Measurements from ENCODE around the gene AIFM3. TPM values are rescaled to one million over a fixed set of nuclear protein-coding genes. Genes with fewer than 3 reads are reported as not detected.
"Not testable (repeated sequence)": the region's sequence is repeated elsewhere in the genome, so short reads cannot be mapped to it uniquely, and the experiment has no call there.

AIFM3 gene
- total RNA-seq, 1 donor from 2014 or later: 0.36 TPM

DNA sequence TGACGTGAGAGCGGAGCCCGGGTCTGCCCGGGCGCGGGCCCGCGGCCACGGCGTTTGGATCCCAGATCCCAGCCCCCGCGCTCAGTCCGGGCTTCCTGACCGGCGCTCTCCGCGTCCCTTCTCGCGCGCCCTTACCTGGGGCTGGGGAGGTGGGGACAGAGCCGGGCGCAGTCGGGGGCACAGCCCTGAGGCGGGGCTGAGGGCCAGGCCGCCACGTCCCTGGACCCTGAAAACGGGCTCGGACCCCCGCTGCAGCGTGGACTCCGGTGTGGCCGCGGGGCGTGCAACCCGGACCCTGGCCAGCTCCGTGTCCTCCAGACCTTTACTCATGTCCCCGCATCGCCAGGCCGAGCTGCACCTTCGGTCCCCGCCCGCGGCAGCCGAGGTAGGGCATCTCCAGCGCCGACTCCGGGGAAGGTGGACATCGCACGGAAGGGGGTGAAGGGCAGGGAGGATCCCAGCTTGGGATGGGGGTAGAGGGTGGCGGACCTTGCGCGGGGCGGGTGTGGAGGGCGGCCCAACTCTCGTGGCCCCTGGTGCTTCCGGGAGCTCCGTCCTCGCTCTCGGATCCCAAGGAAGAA lies 9.9 kb upstream of the AIFM3 start:
- intact Hi-C loops (cut with micrococcal nuclease): loop anchor here (10.0 kb wide), 1 partner anchor 72 kb away; no protein-coding TSS in a partner anchor

DNA sequence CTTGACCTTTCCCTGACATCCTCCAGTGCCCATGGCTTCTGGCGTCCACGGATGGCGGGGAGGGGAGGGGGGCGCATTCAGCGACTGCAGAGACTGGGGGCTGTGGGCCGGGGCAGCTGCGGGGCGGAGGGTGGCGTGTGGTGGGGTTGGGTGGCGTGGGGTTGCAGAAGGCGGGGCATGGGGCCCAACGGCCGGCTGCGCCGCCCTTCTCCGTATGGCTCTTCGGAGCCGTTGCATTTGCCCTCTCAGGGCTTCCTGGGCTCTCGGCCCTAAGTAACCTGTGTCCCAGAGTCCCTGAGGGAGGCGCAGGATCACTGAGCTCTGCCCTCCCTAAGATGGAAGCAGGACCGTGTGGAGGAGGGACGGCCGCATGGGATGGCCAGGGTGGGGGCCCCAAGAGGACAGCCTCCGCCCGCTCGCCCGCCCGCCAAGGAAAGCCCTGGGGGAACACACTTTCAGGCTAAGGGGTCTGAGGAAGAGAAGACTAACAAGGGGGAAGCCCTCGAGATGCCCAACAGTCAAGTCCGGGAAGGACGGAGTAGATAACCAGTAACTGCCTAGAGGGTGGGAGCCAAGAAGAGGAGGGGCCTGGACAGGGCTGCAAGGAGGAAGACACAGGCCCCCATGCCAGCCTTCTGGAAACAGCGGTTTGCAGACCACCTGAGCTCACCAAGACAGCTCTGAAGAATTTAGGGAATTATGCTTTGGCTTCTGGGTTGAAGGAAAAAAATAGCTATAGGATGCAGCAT lies 9.2 kb upstream of the AIFM3 start:
- intact Hi-C loops (cut with micrococcal nuclease): loop anchor here (10.0 kb wide), 1 partner anchor 73 kb away; no protein-coding TSS in a partner anchor

DNA sequence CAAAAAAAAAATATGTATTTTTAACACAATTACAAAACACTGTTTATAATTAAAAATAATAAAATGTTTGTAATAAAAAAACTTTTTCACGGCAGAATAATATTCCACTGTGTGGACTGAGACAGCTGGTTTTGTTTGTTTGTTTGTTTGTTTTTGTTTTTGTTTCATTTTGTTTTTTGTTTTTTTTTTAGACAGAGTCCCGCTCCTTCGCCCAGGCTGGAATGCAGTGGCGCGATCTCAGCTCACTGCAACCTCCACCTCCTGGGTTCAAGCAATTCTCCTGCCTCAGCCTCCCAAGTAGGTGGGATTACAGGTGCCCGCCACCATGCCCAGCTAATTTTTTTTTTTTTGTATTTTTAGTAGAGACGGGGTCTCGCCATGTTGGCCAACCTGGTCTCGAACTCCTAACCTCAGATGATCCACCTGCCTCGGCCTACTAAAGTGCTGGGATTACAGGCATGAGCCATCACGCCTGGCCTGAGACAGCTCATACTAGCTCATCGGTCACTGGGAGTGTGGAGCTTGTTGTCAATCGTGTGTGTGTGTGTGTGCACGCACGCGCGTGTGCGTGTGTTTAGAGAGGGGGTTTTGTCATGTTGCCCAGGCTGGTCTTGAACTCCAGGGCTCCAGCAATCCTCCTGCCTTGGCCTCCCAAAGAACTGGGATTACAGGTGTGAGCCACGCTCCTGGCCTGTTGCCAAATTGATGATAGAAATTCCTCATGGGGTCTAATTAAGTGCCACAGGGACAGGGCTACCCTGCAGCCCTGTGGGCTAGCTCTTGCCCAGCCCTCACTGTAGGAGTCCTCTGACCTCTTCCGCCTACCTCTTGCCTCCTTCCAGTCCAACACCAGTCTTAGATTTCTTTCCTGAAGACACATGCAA lies 7.2 kb upstream of the AIFM3 start:
- intact Hi-C loops (cut with micrococcal nuclease): loop anchor here (10.0 kb wide), 1 partner anchor 75 kb away; no protein-coding TSS in a partner anchor

DNA sequence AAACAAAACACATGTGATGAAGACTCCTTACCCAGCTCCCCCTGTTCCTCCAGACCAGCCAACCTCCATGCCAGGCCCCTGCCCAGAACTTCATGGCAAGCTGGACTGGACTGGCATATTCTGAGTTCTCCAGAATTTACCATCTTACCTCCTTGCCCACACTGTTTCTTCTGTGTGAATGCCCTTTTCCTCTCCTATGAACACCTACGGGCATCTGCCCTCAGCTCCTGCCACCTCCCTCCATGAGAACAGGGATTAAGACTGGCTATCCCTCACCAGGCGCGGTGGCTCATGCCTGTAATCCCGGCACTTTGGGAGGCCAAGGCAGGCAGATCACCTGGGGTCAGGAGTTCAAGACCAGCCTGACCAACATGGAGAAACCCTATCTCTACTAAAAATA lies 6.4 kb upstream of the AIFM3 start:
- intact Hi-C loops (cut with micrococcal nuclease): no loop called here

DNA sequence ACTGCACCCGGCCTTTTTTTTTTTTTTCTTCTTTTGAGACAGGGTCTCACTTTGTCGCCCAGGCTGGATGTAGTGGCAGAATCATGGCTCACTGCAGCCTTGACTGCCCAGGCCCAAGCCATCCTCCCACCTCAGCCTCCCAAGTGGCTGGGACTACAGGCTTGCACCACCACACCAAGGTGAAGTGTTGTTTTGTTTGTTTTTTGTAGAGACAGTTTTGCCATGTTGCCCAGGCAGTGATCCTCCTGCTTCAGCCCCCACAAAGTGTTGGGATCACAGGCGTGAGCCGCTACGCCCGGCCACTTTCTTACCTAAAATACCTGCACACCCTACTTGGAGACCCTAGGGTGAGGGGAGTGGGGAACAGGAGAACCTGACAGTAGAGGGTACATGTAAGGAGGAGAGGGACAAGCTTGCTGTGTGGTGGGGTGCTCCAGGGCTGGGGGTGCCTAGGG lies 4.5 kb upstream of the AIFM3 start:
- intact Hi-C loops (cut with micrococcal nuclease): no loop called here

DNA sequence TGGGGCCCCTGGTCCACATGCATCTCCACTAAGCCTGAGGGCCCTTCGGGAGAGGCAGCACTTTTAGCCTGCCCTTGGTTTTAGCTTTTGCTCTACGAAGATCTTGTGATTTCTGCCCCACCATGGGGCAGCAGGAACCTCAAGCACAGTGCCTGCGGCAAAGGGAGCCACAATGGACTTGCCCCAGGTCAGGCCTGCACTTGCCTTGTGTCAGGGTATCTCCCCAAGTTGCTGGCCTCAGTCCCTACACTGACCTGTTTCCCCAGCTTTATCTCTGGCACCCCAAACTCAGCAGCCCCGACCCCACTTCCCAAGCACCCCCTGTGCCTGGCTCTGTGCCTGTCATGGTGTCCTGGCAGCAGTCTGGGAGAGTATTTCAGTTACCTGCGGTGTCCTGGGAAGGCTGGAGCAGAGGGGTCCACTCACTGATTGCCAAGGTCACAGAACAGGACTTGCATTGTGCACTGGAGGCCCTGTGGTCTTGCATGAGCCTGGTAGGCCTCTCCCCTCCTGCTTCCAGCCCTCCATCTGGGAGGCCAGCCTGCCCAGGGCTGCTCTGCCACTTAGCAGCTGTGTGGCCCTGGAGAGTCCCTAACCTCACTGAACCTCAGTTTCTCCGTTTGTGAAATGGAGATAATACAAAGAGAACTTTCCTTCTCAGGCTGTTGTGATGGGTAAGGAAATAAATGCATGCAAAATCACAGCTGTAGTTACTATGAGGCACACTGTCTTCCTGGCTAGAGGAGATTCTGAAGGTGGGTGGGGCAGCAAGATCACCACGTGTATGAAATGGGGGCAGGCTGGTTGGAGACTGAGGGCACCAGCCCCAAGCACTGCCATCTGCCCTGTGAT lies 3.6 kb upstream of the AIFM3 start:
- intact Hi-C loops (cut with micrococcal nuclease): no loop called here

DNA sequence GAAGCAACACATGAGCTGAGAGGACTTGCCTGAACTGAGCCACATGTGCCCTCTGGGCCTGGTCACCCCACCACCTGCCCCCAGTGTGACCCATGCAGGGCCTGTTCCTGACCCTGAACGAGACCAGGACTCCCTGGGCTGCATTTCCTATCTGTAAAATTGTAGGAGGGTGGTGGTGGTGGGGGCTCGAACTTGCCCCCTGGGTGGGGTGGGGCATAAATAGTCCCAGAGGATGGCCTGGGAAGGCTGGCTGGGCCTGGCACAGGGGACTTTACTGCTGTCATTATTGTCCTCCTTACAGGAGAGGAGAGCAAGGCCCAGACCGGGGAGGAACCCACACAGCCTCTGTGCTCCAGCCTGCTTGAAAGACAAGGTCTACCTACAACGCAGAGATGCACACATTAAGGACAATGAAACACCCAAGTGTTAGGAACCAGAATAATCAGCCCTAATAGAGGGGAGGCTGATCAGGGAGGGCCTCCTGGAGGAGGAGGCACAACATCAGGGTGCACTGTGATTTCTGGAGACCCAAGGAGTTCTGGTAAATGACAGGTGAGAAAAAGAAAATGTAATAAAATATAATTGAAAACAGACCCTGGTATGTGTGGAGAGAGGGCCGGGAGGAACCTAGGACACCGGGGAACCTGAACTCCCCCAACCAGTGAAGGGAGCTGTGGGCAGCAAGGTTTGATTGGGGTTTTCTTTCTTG lies 2.8 kb upstream of the AIFM3 start:
- intact Hi-C loops (cut with micrococcal nuclease): no loop called here

DNA sequence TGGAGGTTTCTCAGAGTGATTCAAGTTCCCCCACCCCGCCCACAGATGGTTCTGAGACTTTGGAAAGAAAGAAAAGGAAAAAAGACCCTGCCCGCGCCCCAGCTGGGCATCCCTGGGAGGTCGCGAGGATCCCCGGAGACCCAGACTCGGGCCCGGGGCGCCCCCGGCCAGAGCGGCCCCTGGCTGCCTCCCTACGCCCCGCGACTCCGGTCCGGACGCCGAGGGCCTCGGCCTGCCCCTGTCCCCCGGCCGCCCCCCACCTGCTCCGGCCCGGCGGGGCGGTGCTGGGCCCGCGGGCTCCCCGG lies 2.3 kb upstream of the AIFM3 start:
- intact Hi-C loops (cut with micrococcal nuclease): no loop called here

DNA sequence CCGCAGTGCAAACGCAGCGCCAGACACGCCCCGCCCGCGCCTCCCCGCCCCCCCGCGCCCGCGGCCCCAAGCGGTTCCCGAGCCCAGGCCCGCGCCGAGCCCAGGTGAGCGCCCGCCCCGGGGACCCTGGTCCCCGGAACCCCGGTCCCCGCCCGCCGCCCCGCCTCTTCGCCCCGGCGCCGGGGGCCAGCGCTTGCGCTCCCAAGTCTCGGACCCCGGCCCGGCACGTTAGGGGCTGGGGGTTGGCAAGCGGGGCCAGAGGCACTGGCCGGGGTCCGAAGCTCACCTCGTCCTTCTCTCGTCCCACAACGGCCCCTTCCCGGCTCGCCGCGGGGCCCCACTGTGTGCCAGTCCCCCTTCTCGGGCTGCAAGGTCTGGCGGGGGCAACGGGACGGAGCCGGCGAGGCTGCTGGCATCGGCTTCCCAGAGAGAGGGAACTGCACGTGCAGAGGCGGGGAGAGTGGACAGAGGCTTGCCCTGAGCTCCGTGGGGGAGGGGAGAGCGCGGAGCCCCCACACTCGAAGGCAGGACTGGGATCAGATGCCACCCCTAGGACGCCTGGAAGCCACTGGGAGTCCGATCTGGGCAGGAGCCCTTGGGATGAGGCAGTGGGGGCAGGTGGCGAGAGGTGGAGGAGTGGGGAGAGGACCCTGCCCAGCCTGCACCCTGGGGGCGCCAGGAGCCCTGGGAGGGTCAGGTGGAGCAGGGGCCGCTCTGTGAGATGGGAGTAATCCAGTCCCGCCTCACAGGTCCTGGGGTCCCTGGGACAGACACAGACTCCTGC lies 1.8 kb upstream of the AIFM3 start:
- intact Hi-C loops (cut with micrococcal nuclease): no loop called here

DNA sequence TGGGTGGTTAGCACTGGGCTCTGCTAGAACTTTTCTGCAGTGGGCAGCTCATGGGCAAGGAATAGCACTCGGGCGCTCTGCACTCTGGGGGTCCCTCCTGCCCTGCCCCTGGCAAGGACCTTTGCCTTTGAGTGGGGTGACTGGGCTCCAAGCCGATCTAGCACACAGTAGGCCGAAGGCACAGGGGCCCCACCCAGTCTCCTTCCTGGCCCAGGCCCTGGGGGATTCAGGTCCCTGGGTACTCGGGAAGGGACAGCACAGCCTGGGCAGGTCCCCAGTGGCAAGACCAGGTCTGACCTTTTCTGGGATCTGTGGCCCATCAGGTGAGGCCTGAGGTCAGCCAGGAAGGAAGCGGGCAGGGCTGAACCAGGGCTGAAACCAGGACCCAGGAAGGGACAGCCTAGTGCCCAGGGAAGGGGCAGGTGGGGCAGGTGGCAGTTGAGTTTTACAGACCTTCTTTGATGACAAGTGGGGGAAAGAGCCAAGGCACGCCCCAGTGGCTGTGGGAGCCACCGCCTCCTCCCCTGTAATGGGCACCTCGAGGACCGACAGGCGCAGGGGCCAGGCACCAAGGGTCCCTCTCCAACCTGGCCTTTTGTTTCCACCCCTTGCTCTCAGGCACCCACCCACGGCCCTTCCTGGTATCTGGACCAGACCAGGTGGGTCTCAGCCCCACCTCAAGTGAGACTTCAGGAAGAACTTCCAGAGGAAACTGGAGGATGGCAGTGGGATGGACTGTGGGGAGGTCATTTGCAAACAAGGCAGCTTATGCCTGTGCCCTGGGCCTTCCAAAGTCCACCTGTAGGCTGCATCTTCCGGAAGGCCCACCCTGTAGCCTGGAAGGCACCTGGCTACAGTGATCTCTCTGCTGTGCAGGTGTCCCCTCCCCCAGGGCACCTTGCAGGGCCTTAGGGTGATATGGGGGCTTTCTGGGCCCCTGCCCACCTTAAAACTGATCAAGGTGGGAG lies 883 bp upstream of the AIFM3 start:
- intact Hi-C loops (cut with micrococcal nuclease): no loop called here

DNA sequence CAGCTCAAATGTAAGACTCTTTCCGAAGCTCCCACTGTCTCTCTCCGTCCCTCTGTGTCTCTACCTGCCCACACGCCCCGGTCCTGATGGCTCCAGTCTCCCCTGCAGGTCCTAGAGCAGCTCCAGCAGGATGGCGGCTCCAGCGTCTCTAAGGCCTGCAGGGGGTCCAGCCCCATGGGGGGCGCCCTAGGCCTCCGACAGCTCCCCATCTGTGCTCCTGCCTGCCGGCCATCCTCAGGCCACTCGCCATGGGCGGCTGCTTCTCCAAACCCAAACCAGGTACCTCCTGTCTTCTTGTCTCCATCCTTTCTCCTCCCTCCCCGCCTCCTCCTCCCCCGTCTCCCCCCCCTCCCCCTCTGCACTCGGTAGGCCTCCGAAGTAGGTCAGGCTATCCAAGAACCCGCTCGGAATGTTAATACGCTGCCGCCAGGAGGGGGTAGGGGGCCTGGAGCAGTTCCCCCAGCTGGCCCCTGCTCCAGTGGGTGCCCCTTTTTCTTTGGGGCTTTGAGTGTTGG lies 699 bp downstream of the AIFM3 start:
- intact Hi-C loops (cut with micrococcal nuclease): no loop called here

DNA sequence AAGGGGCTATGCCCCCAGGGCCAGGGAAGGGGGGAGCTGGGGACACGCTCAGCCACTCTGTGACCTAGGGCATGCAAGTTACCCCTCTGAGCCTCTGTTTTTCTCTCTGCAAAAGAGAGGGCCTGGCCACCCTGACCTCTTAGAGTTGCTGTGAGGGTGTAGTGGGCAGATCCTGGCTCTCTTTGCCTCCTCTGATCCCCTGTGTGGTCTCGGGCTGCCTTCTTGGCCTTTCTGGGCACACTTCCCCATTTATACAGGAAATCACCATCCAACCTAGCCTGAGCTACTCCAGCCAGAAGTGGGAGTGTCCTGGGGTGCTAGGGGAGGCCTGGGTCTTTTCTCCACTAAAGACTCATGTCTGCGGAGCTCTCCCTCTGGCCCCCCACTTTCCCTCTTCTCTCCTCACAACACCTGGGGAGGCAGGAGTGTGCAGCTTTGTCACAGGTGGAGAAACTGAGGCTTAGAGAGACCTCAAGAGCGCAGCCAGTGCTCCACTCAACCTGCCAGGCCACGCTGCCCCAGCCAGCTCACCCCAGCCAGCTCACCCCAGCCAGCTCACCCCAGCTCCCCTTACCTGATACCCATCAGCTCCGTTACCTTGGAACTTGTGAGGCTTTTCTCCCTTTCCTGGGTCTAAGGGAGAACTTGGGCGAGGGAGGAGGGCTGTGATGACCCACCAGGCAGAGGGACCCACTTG lies 1.4 kb downstream of the AIFM3 start:
- intact Hi-C loops (cut with micrococcal nuclease): no loop called here

DNA sequence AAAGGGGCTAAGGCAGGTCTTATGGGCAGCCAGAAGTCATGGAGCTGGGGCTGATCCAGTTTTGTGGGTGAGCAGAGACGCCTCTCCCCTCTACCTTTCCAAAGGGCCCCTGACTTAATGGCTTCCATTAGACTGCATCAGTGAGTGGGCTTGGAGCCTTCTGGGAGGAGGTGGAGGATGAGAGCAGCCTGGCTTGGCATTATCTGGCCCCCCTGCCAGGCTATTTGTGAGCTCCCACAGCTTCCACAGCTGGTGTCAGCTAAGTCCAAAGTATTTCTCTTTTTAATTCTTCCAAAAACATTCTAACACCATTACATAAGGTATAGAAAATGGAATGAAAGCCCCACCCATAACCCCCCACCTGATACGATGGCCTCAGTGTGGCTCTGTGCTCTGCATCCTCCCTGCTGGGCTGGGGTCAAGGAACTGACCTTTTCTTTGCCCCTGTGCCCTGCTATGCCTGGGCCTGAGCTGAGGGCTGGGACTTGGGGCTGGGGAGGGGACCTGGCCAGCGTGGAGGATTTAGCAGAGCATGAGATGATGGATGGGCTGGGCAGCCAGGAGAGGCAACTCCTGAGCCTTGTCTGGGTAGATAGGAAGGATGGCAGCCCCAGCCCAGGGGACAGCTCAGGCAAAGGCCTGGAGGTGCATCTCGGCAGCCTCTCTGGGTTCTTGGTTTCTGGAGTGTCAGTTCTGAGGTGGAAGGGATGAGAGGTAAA lies 4.0 kb downstream of the AIFM3 start:
- intact Hi-C loops (cut with micrococcal nuclease): no loop called here

DNA sequence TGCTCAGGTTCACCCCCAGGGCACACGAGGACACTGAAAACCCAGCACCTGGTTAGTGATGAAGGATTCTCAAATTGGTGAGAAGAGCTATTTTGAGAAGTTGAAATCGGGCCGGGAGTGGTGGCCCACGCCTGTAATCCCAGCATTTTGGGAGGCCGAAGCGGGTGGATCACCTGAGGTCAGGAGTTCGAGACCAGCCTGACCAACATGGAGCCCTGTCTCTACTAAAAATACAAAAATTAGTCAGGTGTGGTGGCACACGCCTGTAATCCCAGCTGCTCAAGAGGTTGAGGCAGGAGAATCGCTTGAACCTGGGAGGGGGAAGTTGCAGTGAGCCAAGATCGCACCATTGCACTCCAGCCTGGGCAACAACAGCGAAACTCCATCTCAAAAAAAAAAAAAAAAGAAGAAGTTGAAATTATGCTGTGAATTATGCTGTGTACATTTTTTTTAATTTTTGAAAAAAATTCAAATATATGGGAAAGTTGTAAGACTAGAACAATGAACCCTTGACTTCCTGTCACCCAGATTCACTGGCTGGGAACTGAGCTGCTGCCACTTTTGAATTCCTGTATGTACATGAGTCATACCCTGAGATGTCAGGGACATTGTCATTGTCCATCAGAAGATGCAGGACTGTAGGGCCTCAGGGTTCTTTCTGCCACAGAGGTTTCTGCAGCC lies 5.1 kb downstream of the AIFM3 start:
- intact Hi-C loops (cut with micrococcal nuclease): not testable (repeated sequence)

DNA sequence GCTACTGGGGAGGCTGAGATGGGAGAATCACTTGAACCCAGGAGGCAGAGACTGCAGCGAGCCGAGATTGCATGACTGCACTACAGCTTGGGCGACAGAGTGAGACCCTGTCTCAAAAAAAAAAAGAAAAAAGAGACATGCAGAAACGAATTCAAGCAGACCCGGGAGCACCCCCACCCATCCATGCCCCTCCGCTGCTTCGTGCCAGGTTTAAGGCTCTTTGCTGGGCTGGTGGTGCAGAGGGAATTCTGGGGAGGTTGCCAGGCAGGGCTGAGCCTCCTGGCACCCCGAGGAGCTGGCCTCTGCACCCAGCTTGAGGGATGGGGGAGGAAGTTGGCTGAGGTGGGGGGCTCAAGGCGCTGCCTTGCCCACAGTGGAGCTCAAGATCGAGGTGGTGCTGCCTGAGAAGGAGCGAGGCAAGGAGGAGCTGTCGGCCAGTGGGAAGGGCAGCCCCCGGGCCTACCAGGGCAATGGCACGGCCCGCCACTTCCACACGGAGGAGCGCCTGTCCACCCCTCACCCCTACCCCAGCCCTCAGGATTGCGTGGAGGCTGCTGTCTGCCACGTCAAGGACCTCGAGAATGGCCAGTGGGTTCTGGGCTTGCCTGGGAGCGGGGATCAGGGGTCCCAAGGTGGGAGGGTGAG lies 6.0 kb downstream of the AIFM3 start:
- intact Hi-C loops (cut with micrococcal nuclease): no loop called here
